DND-41 (cell line): ENCODE results near the gene INHBB.

ENCODE experiments used
- CTCF ChIP-seq: IDR thresholded peaks from 2 replicates; pipeline ENCODE4 v1.5.1; 2012; ENCODE audit warnings: borderline replicate concordance, low read length, moderate library complexity, mild to moderate bottlenecking; ENCODE audit not compliant: poor library complexity, severe bottlenecking; ENCODE audit errors: extremely low read depth
- EZH2 ChIP-seq: IDR thresholded peaks from 3 replicates; pipeline ENCODE4 v1.6.1; 2012; ENCODE audit warnings: borderline replicate concordance, low read depth, mild to moderate bottlenecking, moderate library complexity, low read length, inconsistent platforms; ENCODE audit not compliant: severe bottlenecking

- TF ChIP-seq CTCF: no peak
- no peak for TF ChIP-seq EZH2
These were observed 23.6 kb upstream of the INHBB start for GRCh38 chr2:120322329-120322728.
